ENCODE results near the gene TENT4A. TPM values are rescaled to one million over a fixed set of nuclear protein-coding genes. Genes with fewer than 3 reads are reported as not detected.

The TENT4A gene
- total RNA-seq, 1 donor, result 21.4 TPM

DNA sequence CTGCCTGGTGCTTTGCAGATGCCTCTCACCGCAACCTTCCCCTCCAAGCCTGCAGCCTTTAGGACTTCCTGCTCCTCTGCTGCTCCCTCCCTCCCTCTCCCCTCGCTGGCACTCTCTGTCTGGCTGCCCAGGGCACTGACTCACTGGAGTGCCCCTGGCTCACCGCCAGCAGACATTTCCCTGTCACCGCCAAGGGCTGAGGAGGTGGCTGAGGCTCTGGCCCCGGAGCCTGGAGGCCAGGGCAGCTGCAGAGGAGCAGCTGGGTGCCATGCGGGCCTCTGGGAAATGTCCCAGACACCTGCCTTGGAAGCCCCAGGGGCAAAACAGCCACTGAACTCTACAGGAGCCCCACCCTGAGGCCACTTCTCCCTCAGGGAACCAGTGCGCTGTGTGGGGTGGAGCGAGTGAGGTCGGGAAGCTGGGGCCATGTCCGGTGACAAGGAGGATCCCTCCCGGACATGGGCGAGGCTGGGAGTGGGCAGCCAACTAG, 53.4 kb downstream of the TENT4A start:
- no peak overlapping the region for H2AFZ ChIP-seq (ENCODE audit: low read length)
- H3K4me2 ChIP-seq (ENCODE audit: insufficient read depth, low read length), result no peak overlapping the region
- H4K20me1 ChIP-seq (ENCODE audit: insufficient read depth, low read length), result no peaks in the 10 kb centered on the region
- H3K27ac ChIP-seq (ENCODE audit: low read depth, low read length), result no peak overlapping the region
- no peaks in the 10 kb centered on the region for H3K9me3 ChIP-seq (ENCODE audit: low read depth, low read length)
- no peak overlapping the region for H3K4me3 ChIP-seq (ENCODE audit: insufficient read depth, low read length)
- H3K4me1 ChIP-seq (ENCODE audit: insufficient read depth, low read length), result peaks cover 10% of the 10 kb centered on the region
- DNase-seq (ENCODE audit: insufficient read length, low spot score, missing footprints), result peak; percentile 96
- TF ChIP-seq, protein P1, sequence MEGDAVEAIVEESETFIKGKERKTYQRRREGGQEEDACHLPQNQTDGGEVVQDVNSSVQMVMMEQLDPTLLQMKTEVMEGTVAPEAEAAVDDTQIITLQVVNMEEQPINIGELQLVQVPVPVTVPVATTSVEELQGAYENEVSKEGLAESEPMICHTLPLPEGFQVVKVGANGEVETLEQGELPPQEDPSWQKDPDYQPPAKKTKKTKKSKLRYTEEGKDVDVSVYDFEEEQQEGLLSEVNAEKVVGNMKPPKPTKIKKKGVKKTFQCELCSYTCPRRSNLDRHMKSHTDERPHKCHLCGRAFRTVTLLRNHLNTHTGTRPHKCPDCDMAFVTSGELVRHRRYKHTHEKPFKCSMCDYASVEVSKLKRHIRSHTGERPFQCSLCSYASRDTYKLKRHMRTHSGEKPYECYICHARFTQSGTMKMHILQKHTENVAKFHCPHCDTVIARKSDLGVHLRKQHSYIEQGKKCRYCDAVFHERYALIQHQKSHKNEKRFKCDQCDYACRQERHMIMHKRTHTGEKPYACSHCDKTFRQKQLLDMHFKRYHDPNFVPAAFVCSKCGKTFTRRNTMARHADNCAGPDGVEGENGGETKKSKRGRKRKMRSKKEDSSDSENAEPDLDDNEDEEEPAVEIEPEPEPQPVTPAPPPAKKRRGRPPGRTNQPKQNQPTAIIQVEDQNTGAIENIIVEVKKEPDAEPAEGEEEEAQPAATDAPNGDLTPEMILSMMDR (IDR thresholded peaks at IDR 0.05; ENCODE audit: extremely low read depth, low read depth, low read length), result no peak
- H3K27me3 ChIP-seq (ENCODE audit: insufficient read depth, low read length), result no peaks in the 10 kb centered on the region
- no peaks in the 10 kb centered on the region for H3K79me2 ChIP-seq (ENCODE audit: insufficient read depth, low read length)
- no peaks in the 10 kb centered on the region for H3K36me3 ChIP-seq (ENCODE audit: insufficient read depth, low read length)

DNA sequence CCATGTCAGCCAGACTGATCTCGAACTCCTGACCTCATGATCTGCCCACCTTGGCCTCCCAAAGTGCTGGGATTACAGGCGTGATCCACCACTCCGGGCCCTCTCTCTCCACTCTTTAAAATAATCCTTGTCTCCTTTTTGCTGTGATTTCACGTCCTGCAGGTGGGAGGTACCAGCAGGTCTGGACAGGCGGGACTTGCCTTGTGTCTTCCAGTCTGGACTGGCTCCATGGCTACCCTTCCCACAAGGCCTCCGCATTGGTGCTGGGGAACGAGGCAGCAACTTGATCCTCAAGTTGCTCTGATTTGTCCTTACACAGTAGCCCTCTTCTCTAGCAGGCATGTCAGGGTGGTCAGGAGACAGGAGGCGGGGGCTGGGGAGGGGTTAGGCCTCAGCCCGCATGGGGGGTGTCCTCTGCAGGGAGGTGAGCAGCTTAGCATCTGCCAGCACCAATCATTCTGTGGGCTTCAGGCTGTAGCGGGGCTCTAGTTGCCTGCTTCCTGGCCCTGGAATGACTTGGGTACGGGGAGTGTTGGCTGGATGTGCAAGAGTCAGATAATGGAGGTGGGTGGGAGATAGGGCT, 54.3 kb downstream of the TENT4A start:
- Histone ChIP-seq H4K20me1 (ENCODE audit: insufficient read depth, low read length) (no peaks in the 10 kb centered on the region), H3K4me3 (ENCODE audit: insufficient read depth, low read length) (no peak overlapping the region), H3K79me2 (ENCODE audit: insufficient read depth, low read length) (no peaks in the 10 kb centered on the region), H3K4me2 (ENCODE audit: insufficient read depth, low read length) (no peak overlapping the region), H3K27me3 (ENCODE audit: insufficient read depth, low read length) (no peaks in the 10 kb centered on the region), H3K4me1 (ENCODE audit: insufficient read depth, low read length) (peaks cover 10% of the 10 kb centered on the region), H3K36me3 (ENCODE audit: insufficient read depth, low read length) (no peaks in the 10 kb centered on the region), H3K27ac (ENCODE audit: low read depth, low read length) (no peak overlapping the region), H3K9me3 (ENCODE audit: low read depth, low read length) (no peaks in the 10 kb centered on the region), H2AFZ (ENCODE audit: low read length) (no peak overlapping the region)
- TF ChIP-seq, protein P1 (IDR thresholded peaks at IDR 0.05; ENCODE audit: extremely low read depth, low read depth, low read length), result no peak
- DNase-seq (ENCODE audit: insufficient read length, low spot score, missing footprints), result peak; percentile 61

DNA sequence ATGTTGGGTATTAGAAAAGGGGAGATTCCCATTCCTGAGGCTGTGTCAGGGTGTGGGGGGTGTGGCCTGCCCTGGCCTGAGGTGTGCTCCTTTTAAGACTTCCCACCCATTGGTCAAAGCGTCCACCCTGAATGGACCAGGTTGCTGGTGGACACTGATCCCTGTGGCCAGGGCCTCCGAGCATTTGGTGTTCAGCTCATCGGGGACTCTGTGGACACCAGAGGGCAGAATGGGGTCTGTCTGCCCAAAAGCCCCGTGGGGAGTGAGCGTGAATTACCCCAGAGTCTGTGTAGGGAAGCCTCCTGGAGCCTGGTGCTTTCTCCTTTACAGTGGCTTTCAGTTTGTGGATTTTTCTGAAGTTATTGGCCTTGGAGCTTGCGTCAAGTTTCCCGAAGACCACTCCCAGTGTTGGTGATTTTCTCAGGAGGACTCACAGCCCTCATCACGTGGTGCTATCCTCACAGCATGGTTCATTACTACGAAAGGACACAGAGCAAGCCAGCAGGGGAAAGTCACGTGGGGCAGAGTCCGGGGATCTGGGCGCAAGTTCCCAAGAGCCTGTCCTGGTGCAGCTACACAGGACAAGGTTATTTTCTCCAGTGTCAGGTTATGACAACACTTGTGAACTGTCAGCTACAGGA, 55.5 kb downstream of the TENT4A start:
- Histone ChIP-seq H3K79me2 (ENCODE audit: insufficient read depth, low read length) (no peaks in the 10 kb centered on the region), H4K20me1 (ENCODE audit: insufficient read depth, low read length) (no peaks in the 10 kb centered on the region), H3K4me2 (ENCODE audit: insufficient read depth, low read length) (no peak overlapping the region), H3K27me3 (ENCODE audit: insufficient read depth, low read length) (no peaks in the 10 kb centered on the region), H3K4me3 (ENCODE audit: insufficient read depth, low read length) (no peak overlapping the region), H3K27ac (ENCODE audit: low read depth, low read length) (no peak overlapping the region), H2AFZ (ENCODE audit: low read length) (no peak overlapping the region), H3K36me3 (ENCODE audit: insufficient read depth, low read length) (no peaks in the 10 kb centered on the region), H3K9me3 (ENCODE audit: low read depth, low read length) (no peaks in the 10 kb centered on the region), H3K4me1 (ENCODE audit: insufficient read depth, low read length) (peaks cover 10% of the 10 kb centered on the region)
- peak; percentile 62 for DNase-seq (ENCODE audit: insufficient read length, low spot score, missing footprints)
- TF ChIP-seq, protein P1 (IDR thresholded peaks at IDR 0.05; ENCODE audit: extremely low read depth, low read depth, low read length), result no peak

DNA sequence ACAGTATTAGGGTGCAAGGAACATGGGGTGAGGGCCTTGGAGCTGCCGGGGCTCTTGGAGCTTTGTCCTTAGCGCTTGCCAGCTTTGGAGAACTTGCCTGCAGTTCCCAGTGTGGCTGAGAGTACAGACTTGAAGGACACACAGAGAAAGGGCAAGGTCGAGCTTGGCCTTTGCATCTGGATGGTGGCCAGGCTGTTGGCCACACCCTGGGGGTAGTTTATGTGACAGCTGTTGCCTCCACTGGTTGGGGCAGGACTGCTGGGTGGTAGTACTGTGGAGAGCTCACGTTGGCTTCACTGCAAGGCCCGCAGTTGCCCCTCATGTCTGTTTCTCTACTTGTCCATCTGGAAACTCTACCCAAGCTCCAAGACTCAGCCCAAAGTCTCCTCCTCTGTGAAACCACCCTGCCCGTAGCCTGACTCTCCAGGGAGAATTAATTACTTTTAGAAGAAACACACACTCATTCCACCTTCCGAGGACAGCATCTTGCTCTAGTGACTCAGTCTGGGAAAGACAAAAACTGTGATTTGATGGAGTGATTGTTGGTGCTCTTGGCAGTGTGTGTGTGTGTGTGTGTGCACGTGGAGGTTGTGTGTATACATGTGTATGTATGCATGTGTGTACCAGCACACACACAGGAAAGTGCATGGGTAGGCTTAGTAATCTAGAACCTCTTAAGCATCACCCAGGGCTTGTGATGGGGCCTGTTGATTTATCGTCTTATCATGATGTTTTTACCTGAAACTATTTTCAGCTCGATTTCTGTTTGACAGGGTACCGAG, 57.8 kb downstream of the TENT4A start:
- Histone ChIP-seq H3K27me3 (ENCODE audit: insufficient read depth, low read length) (no peaks in the 10 kb centered on the region), H3K9me3 (ENCODE audit: low read depth, low read length) (no peaks in the 10 kb centered on the region), H3K27ac (ENCODE audit: low read depth, low read length) (no peak overlapping the region), H3K4me2 (ENCODE audit: insufficient read depth, low read length) (no peak overlapping the region), H4K20me1 (ENCODE audit: insufficient read depth, low read length) (no peaks in the 10 kb centered on the region), H3K36me3 (ENCODE audit: insufficient read depth, low read length) (no peaks in the 10 kb centered on the region), H3K79me2 (ENCODE audit: insufficient read depth, low read length) (no peaks in the 10 kb centered on the region), H2AFZ (ENCODE audit: low read length) (no peak overlapping the region), H3K4me3 (ENCODE audit: insufficient read depth, low read length) (no peak overlapping the region), H3K4me1 (ENCODE audit: insufficient read depth, low read length) (peaks cover 6% of the 10 kb centered on the region)
- TF ChIP-seq, protein P1 (IDR thresholded peaks at IDR 0.05; ENCODE audit: extremely low read depth, low read depth, low read length), result no peak
- DNase-seq (ENCODE audit: insufficient read length, low spot score, missing footprints), result peak; percentile 60

All from osteoblast (primary cell).